GM21528 (cell line): ENCODE measurements around the gene SDK1.

Experiments
- ATAC-seq: cut with Tn5 transposase; IDR thresholded peaks from one replicate; pipeline ENCODE4 v1.9.1; 2021; ENCODE audit warnings: mild to moderate bottlenecking, moderate library complexity; ENCODE audit not compliant: unreplicated experiment, low FRiP score

The SDK1 gene

GRCh38 chr7:4103352-4104091, 802.5 kb downstream of the SDK1 start:
- no peak for ATAC-seq

- ATAC-seq = no peak
Observed at GRCh38 chr7:4107839-4108238, 806.8 kb downstream of the SDK1 start.

- no peak for ATAC-seq
Observed at GRCh38 chr7:4108951-4109350, 807.9 kb downstream of the SDK1 start.

DNA sequence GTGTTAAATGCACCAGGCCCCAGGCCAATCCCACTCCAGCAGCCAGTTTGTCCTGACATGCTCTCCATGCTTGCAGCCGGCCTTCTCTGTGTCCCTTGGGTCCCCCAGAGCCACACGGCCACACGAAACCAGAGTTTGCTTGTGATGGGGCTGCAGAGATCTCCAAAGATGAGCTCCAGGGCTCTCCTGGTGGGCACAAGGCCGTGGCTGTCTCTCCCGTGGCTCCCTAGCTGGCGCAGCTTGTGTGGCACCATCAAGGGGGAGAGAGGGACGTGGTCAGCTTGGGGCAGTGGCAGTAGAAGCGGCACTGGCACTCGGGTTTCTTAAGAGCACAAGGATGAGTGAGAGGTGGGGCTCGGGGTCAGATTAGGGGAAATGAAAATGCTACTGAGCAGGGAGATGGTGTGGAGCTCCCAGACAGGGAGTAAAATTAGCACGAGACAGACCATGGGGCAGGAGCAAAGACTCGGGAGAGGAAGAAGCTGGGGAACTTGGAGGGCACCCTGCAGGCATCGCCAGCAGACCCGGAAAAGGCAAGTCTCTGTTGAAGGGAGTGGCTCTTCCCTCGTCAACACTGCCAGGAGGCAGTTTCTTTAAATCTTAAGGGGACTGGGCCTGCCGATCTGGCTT, 808.5 kb downstream of the SDK1 start:
- no peak for ATAC-seq

DNA sequence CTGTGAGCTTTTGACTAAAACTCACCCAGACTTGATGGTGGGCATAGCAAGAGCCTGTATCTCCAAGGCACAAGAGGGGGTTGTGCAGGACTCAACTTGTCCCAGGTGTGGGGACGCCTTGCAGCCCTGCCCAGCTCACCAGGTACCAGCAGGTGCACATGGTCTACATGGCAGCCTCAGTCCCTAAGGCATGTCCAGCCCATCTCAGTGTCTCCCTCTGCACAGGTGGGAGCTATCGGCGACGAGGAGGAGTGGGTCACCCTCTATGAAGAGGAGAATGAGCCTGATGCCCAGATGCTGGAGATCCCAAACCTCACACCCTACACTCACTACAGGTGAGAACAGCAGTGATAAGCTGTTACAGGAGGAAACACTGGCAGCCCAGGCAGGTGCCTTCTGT, 809.4 kb downstream of the SDK1 start:
- ATAC-seq = no peak

- ATAC-seq = no peak
Observed at GRCh38 chr7:4111166-4111565, 810.1 kb downstream of the SDK1 start.

GRCh38 chr7:4113271-4113670, 812.2 kb downstream of the SDK1 start:
- ATAC-seq = no peak

- no peak for ATAC-seq
Observed at GRCh38 chr7:4113976-4114375, 812.9 kb downstream of the SDK1 start.

DNA sequence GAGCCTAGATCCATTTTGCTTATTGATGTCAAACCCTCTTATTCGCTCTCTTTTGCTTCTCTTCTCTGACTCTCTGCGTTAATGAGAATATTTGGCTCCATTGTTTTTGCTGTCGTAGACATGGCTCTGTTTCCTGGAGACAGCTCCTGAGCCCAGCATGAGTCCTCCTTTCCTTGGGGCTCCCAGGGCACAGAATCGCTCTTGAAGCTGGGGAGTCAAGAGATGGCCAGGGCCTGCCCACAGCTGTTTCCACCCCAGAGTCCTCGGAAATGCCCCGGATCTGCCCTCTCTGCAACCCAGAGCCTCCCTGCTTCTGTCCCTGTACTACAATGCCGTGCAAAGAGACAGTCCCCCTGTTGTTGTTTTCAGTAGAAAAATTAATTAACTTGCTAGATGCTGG, 814.4 kb downstream of the SDK1 start:
- ATAC-seq = no peak

DNA sequence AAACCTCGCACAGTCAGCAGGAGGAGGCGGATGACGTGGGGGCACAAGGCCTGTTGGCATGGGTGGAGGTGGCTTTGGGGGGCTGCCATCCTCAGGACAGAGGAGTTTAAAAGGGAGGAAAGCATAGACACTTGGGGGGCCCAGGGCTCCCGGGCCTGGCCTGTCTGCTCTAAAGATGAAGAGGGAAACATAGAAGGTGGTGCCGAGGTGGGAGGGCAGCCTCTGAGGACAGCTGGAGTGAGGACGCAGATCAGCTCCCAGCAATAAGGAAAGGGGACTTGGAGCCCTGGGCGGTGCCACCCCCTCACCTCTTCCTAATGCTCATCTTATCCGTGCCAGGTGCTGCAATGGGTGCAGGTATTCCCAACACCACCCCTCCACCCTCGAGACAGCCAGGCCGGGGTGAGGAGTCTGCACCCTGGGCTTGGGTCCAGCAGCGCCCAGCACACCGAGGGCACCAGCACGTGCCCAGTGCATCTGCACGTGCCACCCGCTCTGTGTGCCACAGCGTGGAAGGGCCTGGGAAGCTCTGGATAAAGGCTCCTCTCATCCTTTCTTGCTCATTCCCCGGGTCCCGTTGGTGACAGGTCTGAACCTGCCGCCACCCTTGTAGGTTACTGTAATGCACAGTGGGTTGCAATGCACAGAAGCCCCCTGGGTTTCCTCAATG, 815.0 kb downstream of the SDK1 start:
- ATAC-seq = no peak

DNA sequence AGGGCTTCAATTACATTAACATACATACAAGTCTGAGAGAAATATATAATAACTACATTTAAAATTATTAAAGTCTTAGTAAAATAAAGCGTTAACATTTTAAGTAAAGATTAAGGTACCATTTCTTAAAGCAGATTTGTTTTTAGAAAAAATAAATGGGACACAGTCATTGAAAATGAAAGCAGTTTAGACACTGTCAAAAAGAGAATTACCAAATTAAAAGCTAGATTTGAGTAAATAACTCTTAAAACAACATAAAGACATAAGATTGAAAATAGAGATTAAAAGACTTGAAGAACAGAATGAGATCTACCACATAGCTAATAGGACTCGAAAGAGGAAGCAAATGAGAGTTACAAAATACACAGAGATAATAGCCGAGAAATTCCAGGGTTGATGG, 818.8 kb downstream of the SDK1 start:
- ATAC-seq = no peak

GRCh38 chr7:4123346-4123745, 822.3 kb downstream of the SDK1 start:
- no peak for ATAC-seq

DNA sequence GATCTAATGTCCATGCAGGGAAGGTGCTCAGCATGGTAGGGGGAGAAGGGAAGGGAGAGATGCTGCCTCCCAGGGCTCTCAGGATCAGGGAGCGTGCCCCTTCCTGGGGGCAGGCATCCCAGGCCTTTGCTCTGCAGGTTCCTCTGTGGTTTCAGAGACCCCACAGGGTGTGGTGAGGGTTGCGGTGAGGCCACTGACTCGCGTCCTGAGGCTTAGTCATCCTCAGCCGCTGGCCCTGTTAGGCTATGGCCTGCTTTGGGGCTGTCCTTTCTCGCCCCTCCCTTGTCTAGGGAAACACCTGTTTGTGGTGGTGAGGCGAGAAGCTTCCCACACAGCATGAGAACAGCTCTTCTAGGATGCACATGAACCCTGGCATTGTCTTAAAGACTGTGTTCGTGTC, 822.8 kb downstream of the SDK1 start:
- ATAC-seq = no peak

DNA sequence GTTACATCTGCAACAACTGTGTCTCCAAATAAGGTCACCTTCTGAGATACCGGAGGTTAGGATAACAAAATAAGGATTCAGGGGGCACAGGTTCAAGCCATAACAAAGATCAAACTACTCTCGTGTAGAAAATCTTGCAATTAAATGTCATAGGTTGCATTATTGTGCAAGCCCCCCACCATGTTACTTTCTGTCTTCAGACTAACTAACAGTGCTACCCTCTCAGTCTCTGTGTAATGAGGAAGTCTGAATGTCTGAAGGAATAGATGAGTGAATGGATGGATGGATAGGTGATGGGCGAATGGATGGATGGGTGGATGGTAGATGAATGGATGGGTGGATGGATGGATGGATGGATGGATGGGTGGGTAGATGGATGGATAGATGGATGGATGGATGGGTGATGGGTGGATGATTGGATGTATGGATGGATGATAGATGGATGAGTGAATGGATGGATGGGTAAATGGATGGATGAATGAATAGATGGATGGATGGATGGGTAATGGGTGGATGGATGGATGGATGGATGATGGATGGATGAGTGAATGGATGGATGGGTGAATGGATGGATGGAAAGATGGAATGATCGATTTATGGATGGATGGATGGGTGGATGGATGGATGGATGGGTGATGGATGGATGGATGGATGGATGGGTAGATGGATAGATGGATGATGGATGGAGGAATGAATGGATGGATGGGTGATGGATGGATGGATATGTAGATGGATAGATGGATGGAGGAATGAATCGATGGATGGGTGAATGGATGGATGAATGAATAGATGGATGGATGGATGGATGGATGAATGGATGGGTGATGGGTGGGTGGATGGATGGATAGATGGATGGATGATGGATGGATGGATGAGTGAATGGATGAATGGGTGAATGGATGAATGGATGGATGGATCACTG, 823.8 kb downstream of the SDK1 start:
- ATAC-seq = no peak

DNA sequence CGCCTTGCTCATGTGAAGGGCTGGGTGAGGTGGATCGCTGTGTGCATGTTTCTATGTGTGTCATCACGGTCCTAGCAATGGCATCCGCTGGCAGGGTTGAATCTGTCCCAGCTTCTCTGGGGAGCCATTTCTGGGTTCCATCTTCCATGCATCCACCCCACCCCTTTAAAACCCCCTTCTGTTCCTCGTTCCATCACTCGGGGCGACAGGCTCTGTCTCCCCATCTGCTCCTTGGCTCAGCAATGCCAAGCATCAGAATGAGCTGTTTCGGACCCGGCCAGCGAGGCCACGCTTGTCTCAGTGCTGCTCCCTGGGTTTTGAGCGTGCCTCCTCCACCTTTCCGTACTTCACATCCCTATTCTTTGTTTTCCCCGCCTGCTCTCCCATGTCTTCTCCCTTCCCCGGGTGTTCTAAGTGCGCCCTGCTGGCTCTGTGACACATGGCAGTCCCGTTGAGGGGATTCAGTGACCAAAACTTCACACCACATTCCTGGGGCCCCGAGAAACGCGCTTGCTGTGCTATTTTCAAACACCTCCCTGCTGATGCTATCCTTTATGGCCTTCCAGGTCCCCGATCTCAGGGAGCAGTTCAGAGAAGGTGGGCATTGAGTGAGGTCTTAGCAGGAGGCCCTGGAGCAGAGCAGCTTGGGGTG, 827.0 kb downstream of the SDK1 start:
- ATAC-seq = no peak

DNA sequence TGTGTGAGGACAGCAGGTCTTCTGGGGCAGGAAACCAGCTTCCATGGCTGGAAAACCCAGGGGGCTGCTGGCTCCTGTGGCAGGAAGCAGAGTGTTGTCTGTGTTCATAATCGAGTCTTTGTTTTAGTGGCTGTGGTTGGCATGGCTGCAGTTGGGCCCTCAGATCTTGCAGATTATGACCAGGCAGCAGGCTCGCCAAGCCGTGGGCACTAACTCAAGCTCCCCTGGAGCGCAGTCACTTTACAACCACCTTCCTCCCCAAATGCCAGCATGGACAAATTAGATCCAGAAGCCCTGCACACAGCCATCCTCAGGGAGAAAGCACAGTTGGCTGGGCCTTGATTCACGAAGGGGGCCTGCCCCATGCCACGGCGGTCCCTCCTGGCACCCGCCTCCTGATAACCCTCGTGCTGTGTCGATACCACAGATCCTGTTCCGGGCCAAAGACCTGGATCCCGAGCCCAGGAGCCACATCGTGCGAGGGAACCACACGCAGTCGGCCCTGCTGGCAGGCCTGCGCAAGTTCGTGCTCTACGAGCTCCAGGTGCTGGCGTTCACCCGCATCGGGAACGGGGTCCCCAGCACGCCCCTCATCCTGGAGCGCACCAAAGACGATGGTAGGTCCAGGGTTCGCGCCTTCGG, 828.5 kb downstream of the SDK1 start:
- no peak for ATAC-seq

GRCh38 chr7:4131063-4131462, 830.0 kb downstream of the SDK1 start:
- no peak for ATAC-seq

GRCh38 chr7:4132221-4132620, 831.2 kb downstream of the SDK1 start:
- no peak for ATAC-seq

DNA sequence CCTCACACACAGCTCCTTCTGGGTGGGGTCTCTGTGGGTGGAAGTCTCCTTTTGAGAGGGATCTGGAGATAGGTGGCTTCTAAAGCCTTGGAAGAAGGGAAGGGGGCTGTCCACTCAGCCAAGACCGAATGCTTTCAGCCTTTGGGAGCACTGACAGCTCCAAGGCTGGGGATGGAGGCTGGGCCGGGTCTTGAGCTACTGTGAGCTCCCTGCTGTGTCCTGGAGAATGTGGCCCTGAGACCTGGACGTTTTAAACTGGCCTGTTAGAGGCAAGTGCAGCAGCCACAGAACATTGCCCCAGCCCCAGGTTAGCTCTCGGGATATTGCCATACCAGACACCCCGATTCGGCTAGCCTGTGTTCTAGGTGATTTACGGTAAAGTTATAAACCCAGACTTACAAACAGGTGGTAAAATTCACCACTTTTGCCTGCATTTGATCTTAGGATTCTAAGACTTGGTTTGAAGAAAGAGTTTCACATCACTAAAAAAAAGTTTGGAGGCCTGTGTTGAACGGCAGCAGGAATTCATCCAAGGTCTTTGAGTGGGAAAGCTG, 832.5 kb downstream of the SDK1 start:
- no peak for ATAC-seq

- no peak for ATAC-seq
Observed at GRCh38 chr7:4134204-4134603, 833.2 kb downstream of the SDK1 start.
